ENCODE measurements around the gene SUSD4. TPM values are rescaled to one million over a fixed set of nuclear protein-coding genes. Genes with fewer than 3 reads are reported as not detected.

SUSD4 gene
- total RNA-seq, 2 donors from 2014 or later = 0.58 to 0.92 TPM

DNA sequence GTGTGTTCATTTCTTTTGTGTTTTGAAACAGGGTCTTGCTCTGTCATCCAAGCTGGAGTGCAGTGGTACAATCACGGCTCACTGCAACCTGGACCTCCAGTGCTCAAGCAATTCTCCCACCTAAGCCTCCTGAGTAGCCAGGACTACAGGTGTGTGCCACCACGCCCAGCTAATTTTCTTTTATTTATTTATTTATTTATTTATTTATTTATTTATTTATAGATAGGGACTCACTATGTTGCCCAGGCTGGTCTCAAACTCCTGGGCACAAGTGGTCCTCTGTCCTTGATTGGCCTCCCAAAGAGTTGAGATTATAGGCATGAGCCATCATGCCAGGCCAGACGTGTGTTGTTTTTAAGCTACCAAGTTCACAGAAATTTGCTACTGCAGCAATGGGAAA is 177.2 kb downstream of the SUSD4 start:
- H3K9me3 ChIP-seq (ENCODE audit: control insufficient read depth, low read length) = no peaks in the 10 kb centered on the region
- no peak overlapping the region for H3K9ac ChIP-seq (ENCODE audit: extremely low read depth, low read length, poor library complexity, severe bottlenecking)
- Mint-ChIP-seq H3K4me1 (no peaks in the 10 kb centered on the region), H3K27me3 (ENCODE audit: insufficient read depth) (peaks cover 33% of the 10 kb centered on the region), H3K9me3 (no peaks in the 10 kb centered on the region), H3K4me3 (no peak overlapping the region), H3K27ac (no peak overlapping the region), H3K36me3 (ENCODE audit: low read depth) (no peaks in the 10 kb centered on the region)
- H3K4me3 ChIP-seq (ENCODE audit: low read length) = no peak overlapping the region
- peaks cover 8% of the 10 kb centered on the region for H3K27me3 ChIP-seq (ENCODE audit: control insufficient read depth, insufficient read depth, low read length, poor library complexity, severe bottlenecking)
- DNase-seq = no peak
- no peaks in the 10 kb centered on the region for H3K36me3 ChIP-seq (ENCODE audit: control insufficient read depth, insufficient read depth, low read length)
- 83 to 95% methylated on average over 1 to 2 of the region's 3 CpGs for WGBS, 2 experiments (ENCODE audit: insufficient coverage in 1 of 2, insufficient read length in 1 of 2)
- TF ChIP-seq, protein P1, sequence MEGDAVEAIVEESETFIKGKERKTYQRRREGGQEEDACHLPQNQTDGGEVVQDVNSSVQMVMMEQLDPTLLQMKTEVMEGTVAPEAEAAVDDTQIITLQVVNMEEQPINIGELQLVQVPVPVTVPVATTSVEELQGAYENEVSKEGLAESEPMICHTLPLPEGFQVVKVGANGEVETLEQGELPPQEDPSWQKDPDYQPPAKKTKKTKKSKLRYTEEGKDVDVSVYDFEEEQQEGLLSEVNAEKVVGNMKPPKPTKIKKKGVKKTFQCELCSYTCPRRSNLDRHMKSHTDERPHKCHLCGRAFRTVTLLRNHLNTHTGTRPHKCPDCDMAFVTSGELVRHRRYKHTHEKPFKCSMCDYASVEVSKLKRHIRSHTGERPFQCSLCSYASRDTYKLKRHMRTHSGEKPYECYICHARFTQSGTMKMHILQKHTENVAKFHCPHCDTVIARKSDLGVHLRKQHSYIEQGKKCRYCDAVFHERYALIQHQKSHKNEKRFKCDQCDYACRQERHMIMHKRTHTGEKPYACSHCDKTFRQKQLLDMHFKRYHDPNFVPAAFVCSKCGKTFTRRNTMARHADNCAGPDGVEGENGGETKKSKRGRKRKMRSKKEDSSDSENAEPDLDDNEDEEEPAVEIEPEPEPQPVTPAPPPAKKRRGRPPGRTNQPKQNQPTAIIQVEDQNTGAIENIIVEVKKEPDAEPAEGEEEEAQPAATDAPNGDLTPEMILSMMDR (conservative IDR thresholded peaks at IDR 0.05) = no peak
- no peak overlapping the region for H3K27ac ChIP-seq (ENCODE audit: low read depth, low read length)
- H3K4me1 ChIP-seq (ENCODE audit: control insufficient read depth, insufficient read depth, low read length) = no peaks in the 10 kb centered on the region

DNA sequence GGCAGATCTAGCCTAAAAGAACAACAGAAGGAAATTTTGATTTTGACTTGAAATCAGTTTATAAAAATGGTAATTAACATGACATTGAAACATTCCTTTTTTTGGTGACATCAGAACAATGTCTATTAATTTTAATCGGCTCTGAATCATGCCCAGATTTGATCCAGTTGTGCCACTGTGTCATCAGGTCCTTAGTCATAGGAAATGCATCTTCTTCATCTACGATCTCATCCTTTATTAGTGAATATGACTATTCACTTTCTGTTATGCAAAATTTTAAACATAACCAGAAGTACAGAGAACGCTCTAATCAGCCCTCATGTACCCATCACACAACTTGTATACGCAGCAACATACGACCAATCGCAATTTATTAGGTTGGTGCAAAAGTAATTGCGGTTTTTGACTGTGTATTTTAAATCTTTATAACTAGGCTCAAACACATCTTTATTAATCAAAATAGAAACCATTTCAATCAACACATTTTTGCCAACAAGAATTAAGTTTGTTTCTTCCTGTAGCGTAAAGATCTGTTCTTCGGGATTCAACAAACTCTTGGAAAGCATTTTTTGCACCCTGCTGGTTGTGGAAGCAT is 180.6 kb downstream of the SUSD4 start:
- Histone ChIP-seq H3K27ac (ENCODE audit: low read depth, low read length) (no peak overlapping the region), H3K27me3 (ENCODE audit: control insufficient read depth, insufficient read depth, low read length, poor library complexity, severe bottlenecking) (peaks cover 16% of the 10 kb centered on the region), H3K9me3 (ENCODE audit: control insufficient read depth, low read length) (no peaks in the 10 kb centered on the region), H3K4me1 (ENCODE audit: control insufficient read depth, insufficient read depth, low read length) (no peaks in the 10 kb centered on the region), H3K4me3 (ENCODE audit: low read length) (no peak overlapping the region), H3K36me3 (ENCODE audit: control insufficient read depth, insufficient read depth, low read length) (no peaks in the 10 kb centered on the region), H3K9ac (ENCODE audit: extremely low read depth, low read length, poor library complexity, severe bottlenecking) (no peak overlapping the region)
- no peak overlapping the region for H3K4me3 Mint-ChIP-seq
- peaks cover 4% of the 10 kb centered on the region for H3K4me1 Mint-ChIP-seq
- TF ChIP-seq, protein P1 (conservative IDR thresholded peaks at IDR 0.05) = no peak
- H3K27me3 Mint-ChIP-seq (ENCODE audit: insufficient read depth) = peaks cover 35% of the 10 kb centered on the region
- DNase-seq = no peak
- H3K9me3 Mint-ChIP-seq = peaks cover 2% of the 10 kb centered on the region
- 93 to 95% methylated on average over 6 to 9 of the region's 9 CpGs for WGBS, 2 experiments (ENCODE audit: insufficient coverage in 1 of 2, insufficient read length in 1 of 2)
- H3K27ac Mint-ChIP-seq = no peak overlapping the region
- H3K36me3 Mint-ChIP-seq (ENCODE audit: low read depth) = no peaks in the 10 kb centered on the region

- Histone ChIP-seq H3K9me3 (ENCODE audit: control insufficient read depth, low read length) (no peaks in the 10 kb centered on the region), H3K27ac (ENCODE audit: low read depth, low read length) (no peak overlapping the region), H3K27me3 (ENCODE audit: control insufficient read depth, insufficient read depth, low read length, poor library complexity, severe bottlenecking) (peaks cover 16% of the 10 kb centered on the region), H3K36me3 (ENCODE audit: control insufficient read depth, insufficient read depth, low read length) (no peaks in the 10 kb centered on the region), H3K4me3 (ENCODE audit: low read length) (no peak overlapping the region), H3K4me1 (ENCODE audit: control insufficient read depth, insufficient read depth, low read length) (no peaks in the 10 kb centered on the region), H3K9ac (ENCODE audit: extremely low read depth, low read length, poor library complexity, severe bottlenecking) (no peak overlapping the region)
- Mint-ChIP-seq H3K27ac (no peak overlapping the region), H3K4me3 (no peak overlapping the region), H3K4me1 (peaks cover 4% of the 10 kb centered on the region), H3K27me3 (ENCODE audit: insufficient read depth) (peaks cover 34% of the 10 kb centered on the region), H3K9me3 (peaks cover 4% of the 10 kb centered on the region), H3K36me3 (ENCODE audit: low read depth) (no peaks in the 10 kb centered on the region)
- 67 to 79% methylated on average over 2 to 5 of the region's 5 CpGs for WGBS, 2 experiments (ENCODE audit: insufficient coverage in 1 of 2, insufficient read length in 1 of 2)
- no peak for DNase-seq
- TF ChIP-seq, protein P1 (conservative IDR thresholded peaks at IDR 0.05) = no peak
Measured at GRCh38 chr1:223180731-223181321, 183.2 kb downstream of the SUSD4 start.
